Panc1 (cell line): Measurements from ENCODE around the gene DHODH. TPM values are rescaled to one million over a fixed set of nuclear protein-coding genes. Genes with fewer than 3 reads are reported as not detected.

Experiments
- ATAC-seq: fragments of 200-7000 bp; cut with Tn5 transposase; 2 replicates; pipeline ENCODE4 v1.9.1; 2020; ENCODE audit warnings: mild to moderate bottlenecking, moderate library complexity
- BruUV-seq: library from RNA; stranded (reverse); fragments of 400-500 nt; replicated peaks from 2 replicates; lab custom pipeline; 2021; lab: Mats Ljungman, UMichigan
- CTCF ChIA-PET: fragments of 300-600 bp; sonication (Branson Sonifier 250); formaldehyde crosslinking; loops from one replicate; lab custom pipeline; 2022; ENCODE audit warnings: antibody characterized with exemption; lab: Charles Lee
- POLR2A ChIA-PET: fragments of 300-600 bp; sonication (Branson Sonifier 250); formaldehyde crosslinking; loops from one replicate; lab custom pipeline; 2022; ENCODE audit warnings: antibody characterized with exemption; lab: Charles Lee
- DNase-seq: peaks from one replicate; pipeline ENCODE4 v3.0.0-alpha.2; 2010; ENCODE audit warnings: low read depth, low spot score
- H3K27ac ChIP-seq: 2 replicates; pipeline ENCODE4 v1.5.1; 2011; ENCODE audit warnings: mild to moderate bottlenecking, low read length, inconsistent platforms
- H3K27me3 ChIP-seq: fragments of 200-500 bp; sonication (Bioruptor generic); 2 replicates; pipeline ENCODE4 v1.6.0; 2014; ENCODE audit warnings: low read length, inconsistent platforms; ENCODE audit not compliant: control insufficient read depth, insufficient read depth
- H3K36me3 ChIP-seq: fragments of 200-500 bp; sonication (Bioruptor generic); 2 replicates; pipeline ENCODE4 v1.5.1; 2014; ENCODE audit warnings: inconsistent platforms, mild to moderate bottlenecking, low read length, moderate library complexity; ENCODE audit not compliant: control insufficient read depth, insufficient read depth
- H3K4me1 ChIP-seq: 2 replicates; pipeline ENCODE4 v1.5.1; 2011; ENCODE audit warnings: inconsistent platforms, mild to moderate bottlenecking, low read length, moderate library complexity; ENCODE audit not compliant: control insufficient read depth, insufficient read depth
- H3K4me3 ChIP-seq, 2 experiments: 2 replicates each; pipeline ENCODE4 v1.5.1; 2011 to 2012; ENCODE audit warnings: low read depth in 2 of 2, low read length in 2 of 2, mild to moderate bottlenecking in 2 of 2, inconsistent platforms in 1 of 2, moderate library complexity in 1 of 2
- H3K9me3 ChIP-seq: fragments of 200-500 bp; sonication (Bioruptor generic); 2 replicates; pipeline ENCODE4 v1.5.1; 2014; ENCODE audit warnings: low read depth, mild to moderate bottlenecking, inconsistent platforms, low read length, moderate library complexity; ENCODE audit not compliant: control insufficient read depth, insufficient read depth
- CTCF ChIP-seq: fragments of 450-650 bp; IDR thresholded peaks from 2 replicates; pipeline ENCODE4 v1.5.1; 2017; ENCODE audit warnings: mild to moderate bottlenecking
- POLR2AphosphoS5 ChIP-seq: IDR thresholded peaks from 2 replicates; pipeline ENCODE4 v1.6.1; 2012; ENCODE audit warnings: mild to moderate bottlenecking, low read depth, low read length, moderate library complexity
- REST ChIP-seq, 2 experiments: IDR thresholded peaks; 2 replicates each; pipeline ENCODE4 v1.6.1; 2011 to 2012; ENCODE audit warnings: low read depth in 2 of 2, control low read depth in 1 of 2, low read length in 1 of 2, mild to moderate bottlenecking in 1 of 2, moderate library complexity in 1 of 2; ENCODE audit not compliant: insufficient read depth in 1 of 2
- SIN3A ChIP-seq: IDR thresholded peaks from 2 replicates; pipeline ENCODE4 v1.6.1; 2012; ENCODE audit warnings: low read depth, mild to moderate bottlenecking, low read length, moderate library complexity, borderline replicate concordance; ENCODE audit not compliant: insufficient read depth
- TCF7L2 ChIP-seq: IDR thresholded peaks from 2 replicates; pipeline ENCODE4 v1.6.1; 2011; ENCODE audit warnings: mild to moderate bottlenecking, low read depth, low read length, inconsistent platforms
- in situ Hi-C: cut with HindIII; loops from 2 replicates; pipeline ENCODE4 v1.10.0; 2016; ENCODE audit warnings: low sequenced_read_pairs, low pct_unique_long_range_greater_than_20kb
- intact Hi-C: fragments of 100-400 bp; cut with micrococcal nuclease; formaldehyde crosslinking; loops from one replicate; pipeline ENCODE4 v1.10.0; 2022; ENCODE audit not compliant: unreplicated experiment
- total RNA-seq: library from RNA; stranded (reverse); gene quantifications from one replicate; pipeline ENCODE4 v1.2.1, GENCODE V29; 2021; ENCODE audit not compliant: unreplicated experiment

Gene DHODH
- total RNA-seq, 1 experiment from 2014 or later: 8.9 TPM

DNA sequence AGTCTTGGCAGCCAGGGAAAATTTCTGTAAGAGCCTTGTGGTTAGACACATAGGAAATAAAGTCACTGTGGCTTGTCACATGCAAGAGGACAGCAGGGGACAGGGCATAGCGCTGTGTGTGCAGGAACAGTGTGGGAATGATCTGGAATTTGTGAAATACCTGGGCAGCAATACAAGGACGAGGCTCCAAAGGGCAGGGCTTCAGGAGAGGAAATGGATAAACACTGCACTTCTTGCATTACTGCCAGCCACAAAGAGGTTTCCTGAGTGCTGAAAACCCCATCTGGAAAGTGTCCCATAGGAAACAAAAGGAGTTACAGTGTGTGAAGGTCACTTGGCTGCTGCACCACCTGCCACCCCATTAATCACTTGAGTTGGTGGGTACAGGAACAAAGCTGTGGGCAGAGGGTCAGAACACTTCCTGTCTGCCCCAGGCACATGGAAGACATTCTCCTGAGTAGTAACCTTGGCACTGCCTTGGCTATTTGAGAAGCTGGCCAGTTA is 33.7 kb downstream of the DHODH start:
- H3K36me3 ChIP-seq: no peaks in the 10 kb centered on the region
- in situ Hi-C loops: no loop called here
- intact Hi-C loops: no loop called here

GRCh38 chr16:72043058-72043457 is 34.5 kb downstream of the DHODH start:
- ATAC-seq: no peak
- Histone ChIP-seq H3K9me3 (no peaks in the 10 kb centered on the region), H3K27me3 (no peaks in the 10 kb centered on the region), H3K27ac (no peak overlapping the region), H3K36me3 (no peaks in the 10 kb centered on the region), H3K4me1 (no peaks in the 10 kb centered on the region), H3K4me3 (no peak overlapping the region)
- CTCF ChIA-PET: no interaction called here
- TF ChIP-seq POLR2AphosphoS5 (no peak), CTCF (no peak), SIN3A (no peak), TCF7L2 (no peak), REST (IDR thresholded peaks at IDR 0.05; ENCODE audit: insufficient read depth in 1 of 2, low read depth in 2 of 2, low read length in 1 of 2) (no peak)
- POLR2A ChIA-PET: no interaction called here
- DNase-seq: no peak
- no TSS peak for BruUV-seq
- intact Hi-C loops: no loop called here
- in situ Hi-C loops: no loop called here

More for the DNA sequence above, 33.7 kb downstream of the DHODH start:
- ChIA-PET POLR2A (no interaction called here), CTCF (no interaction called here)
- H3K27ac ChIP-seq: no peak overlapping the region
- H3K9me3 ChIP-seq: no peaks in the 10 kb centered on the region
- no peak overlapping the region for H3K4me3 ChIP-seq
- DNase-seq: no peak
- TF ChIP-seq SIN3A (no peak), POLR2AphosphoS5 (no peak), TCF7L2 (no peak), REST (IDR thresholded peaks at IDR 0.05; ENCODE audit: insufficient read depth in 1 of 2, low read depth in 2 of 2, low read length in 1 of 2) (no peak), CTCF (no peak)
- no TSS peak for BruUV-seq
- no peaks in the 10 kb centered on the region for H3K4me1 ChIP-seq
- no peaks in the 10 kb centered on the region for H3K27me3 ChIP-seq
- ATAC-seq: no peak
